ENCODE measurements around the gene GINS2.

DNA sequence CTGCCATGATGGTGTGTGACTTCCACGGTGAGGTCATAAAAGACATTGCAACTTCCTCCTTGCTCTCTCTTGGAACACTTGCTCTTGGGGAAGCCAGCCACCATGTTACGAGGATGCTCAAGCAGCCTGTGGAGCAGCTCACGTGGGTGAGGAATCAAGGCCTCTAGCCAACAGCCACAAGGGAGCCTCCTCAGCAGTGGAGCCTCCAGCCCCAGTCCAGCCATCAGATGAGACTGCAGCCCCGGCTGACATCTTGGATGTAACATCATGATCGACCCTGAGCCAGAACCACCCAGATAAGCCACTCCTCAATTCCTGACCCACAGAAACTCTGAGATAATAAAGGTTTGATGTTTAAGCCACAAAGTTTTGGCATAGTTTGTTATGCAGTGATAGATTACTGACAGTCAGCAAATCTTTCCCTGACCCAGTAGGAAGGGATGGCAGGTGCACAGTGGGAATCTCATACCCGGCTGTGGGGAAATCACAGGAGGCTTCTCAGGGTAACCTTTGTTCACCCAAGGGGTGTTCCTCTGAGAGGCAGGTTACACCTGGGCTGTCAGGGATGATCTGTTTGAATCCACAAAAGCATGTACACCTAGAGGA is 23.3 kb upstream of the GINS2 start:
- TF ChIP-seq, protein P1, sequence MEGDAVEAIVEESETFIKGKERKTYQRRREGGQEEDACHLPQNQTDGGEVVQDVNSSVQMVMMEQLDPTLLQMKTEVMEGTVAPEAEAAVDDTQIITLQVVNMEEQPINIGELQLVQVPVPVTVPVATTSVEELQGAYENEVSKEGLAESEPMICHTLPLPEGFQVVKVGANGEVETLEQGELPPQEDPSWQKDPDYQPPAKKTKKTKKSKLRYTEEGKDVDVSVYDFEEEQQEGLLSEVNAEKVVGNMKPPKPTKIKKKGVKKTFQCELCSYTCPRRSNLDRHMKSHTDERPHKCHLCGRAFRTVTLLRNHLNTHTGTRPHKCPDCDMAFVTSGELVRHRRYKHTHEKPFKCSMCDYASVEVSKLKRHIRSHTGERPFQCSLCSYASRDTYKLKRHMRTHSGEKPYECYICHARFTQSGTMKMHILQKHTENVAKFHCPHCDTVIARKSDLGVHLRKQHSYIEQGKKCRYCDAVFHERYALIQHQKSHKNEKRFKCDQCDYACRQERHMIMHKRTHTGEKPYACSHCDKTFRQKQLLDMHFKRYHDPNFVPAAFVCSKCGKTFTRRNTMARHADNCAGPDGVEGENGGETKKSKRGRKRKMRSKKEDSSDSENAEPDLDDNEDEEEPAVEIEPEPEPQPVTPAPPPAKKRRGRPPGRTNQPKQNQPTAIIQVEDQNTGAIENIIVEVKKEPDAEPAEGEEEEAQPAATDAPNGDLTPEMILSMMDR (IDR thresholded peaks at IDR 0.05): no peak
- TF ChIP-seq POLR2A (IDR thresholded peaks at IDR 0.05): no peak

Measured in adrenal gland (tissue), 5 donors.